Adipose tissue (tissue), 3 donors: ENCODE measurements around the gene VDAC1. TPM values are rescaled to one million over a fixed set of nuclear protein-coding genes. Genes with fewer than 3 reads are reported as not detected.
"Not testable (repeated sequence)": the region's sequence is repeated elsewhere in the genome, so short reads cannot be mapped to it uniquely, and the experiment has no call there.

Source experiments
- H3K27ac ChIP-seq: one replicate; pipeline ENCODE4 v1.5.1; 2013; ENCODE audit warnings: low read depth, low read length
- WGBS, 3 donors: extraction: QIAGEN DNeasy Blood & Tissue Kit; methylation state at CpG; one replicate each; pipeline ENCODE4 v1.1.7; 2013; 5-methylcytosine and 5-hydroxymethylcytosine counted together
- polyA plus RNA-seq, 3 donors: library from polyadenylated mRNA; stranded (reverse); fragments of 200-250 nt; gene quantifications; one replicate each; pipeline ENCODE4 v1.2.3, GENCODE V29; 2013
- donor health status: healthy with polysubstance abuse.
- donor health status: Bipolar disorder and iron deficiency.
- donor health status: healthy.

VDAC1 gene
- polyA plus RNA-seq = 100 to 1,000 TPM in 2 of 3 donors, 10 to 100 TPM in 1; 69.3 to 134 (median 121) TPM

DNA sequence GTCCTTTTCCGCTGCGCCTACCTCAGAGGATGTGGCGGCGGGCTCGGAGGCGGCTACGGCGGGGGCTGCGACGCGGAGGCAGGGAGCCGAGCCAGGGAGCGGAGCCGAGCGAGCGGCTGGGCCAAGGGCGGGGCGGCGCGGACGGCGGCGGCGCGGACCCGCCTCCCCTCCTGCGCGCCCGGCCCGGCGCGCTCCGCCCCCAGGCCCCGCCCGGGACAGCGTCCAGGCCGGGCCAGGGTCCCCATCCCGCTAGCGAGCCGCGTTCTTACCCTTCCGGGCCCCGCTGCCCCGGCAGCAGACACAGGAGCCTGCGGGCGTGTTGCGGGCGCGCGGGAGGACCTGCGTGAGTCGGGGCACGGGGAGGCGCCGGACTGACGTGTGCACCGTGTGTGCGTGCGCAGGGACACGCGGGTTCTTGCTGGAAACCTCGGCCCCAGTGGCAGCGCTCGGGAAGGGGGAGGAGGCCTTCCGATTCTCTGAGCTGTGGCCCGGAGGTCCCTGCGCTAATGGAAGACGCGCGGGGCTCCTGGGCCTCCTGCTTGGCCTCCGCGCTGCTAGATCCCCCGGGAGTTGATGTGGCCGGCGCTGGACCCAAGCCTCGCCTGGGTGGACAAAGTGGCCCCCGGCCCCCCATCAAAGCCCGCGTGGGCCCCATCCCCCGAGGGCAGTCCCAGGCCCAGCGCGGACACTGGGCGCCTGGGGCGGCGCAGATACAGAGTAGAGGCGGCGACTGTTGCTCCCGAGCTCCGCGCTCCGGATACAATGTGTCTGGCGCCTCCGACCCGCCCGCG lies at the start of gene VDAC1:
VDAC1 (minus strand) TSS at position 350 of the 791 bp plus-strand sequence. CDS start 11,963 bp downstream, outside the sequence.
- peak within 1 kb of the TSS; percentile 95 for H3K27ac ChIP-seq
- WGBS, 3 donors = 0% methylated on average over 70 to 96 of the region's 96 CpGs

GRCh38 chr5:134053840-134054338 lies 49.1 kb upstream of the VDAC1 start:
- H3K27ac ChIP-seq = no peak overlapping the region

GRCh38 chr5:134053314-134053839 lies 48.6 kb upstream of the VDAC1 start:
- WGBS, 3 donors = 62 to 79% (median 71%) methylated on average over 8 of the region's 8 CpGs
- H3K27ac ChIP-seq = no peak overlapping the region

More at GRCh38 chr5:134053840-134054338, 49.1 kb upstream of the VDAC1 start:
- WGBS, 3 donors = 40 to 48% (median 42%) methylated on average over 5 of the region's 5 CpGs

GRCh38 chr5:134051305-134051704 lies 46.5 kb upstream of the VDAC1 start:
- WGBS, 3 donors = 69 to 89% (median 88%) methylated on average over 2 of the region's 2 CpGs
- no peak overlapping the region for H3K27ac ChIP-seq

DNA sequence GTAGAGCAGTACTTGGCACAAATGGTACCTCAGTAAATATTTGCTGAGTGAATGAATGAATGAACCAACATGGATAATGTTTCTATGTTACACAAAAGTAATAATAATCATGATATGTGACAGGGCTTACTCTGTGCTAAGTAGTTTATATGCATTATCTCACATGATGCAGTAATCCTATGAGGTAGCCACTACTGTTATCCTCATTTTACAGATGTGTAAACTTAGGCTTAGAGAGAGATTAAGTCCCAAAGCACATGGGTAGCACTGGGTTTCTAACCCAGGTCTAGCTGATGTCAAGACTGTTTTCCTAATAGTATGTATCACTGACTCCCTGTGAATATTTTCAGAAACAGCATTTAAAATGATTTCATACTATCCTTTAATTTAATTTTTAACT lies 44.1 kb upstream of the VDAC1 start:
- no peak overlapping the region for H3K27ac ChIP-seq

- H3K27ac ChIP-seq = no peak overlapping the region
- WGBS, 3 donors = 89 to 92% (median 92%) methylated on average over 8 of the region's 8 CpGs
Observed at GRCh38 chr5:134047687-134048056, 42.9 kb upstream of the VDAC1 start.

- WGBS, 3 donors = 78 to 84% (median 83%) methylated on average over 6 of the region's 6 CpGs
Observed at GRCh38 chr5:134046801-134047686, 42.3 kb upstream of the VDAC1 start.

DNA sequence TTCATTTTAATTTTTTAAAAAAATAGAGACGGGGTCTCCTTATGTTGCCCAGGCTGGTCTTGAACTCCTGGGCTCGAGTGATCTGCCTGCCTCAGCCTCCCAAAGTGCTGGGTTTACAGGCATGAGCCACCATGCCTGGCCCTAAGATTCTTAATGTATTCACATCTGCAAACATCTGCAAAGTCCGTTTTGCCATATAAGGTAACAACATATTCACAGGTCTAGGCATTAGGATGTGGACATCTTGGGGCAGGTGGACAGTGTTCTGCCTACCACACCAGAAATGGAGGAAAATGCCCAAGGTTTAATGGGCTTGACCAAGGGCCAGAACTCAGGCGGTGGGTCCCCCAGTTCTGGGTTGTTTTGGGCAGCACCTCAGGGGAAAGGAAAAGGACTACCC lies 41.6 kb upstream of the VDAC1 start:
- no peak overlapping the region for H3K27ac ChIP-seq
- 87 to 90% (median 89%) methylated on average over 4 of the region's 4 CpGs for WGBS, 3 donors

More at GRCh38 chr5:134046801-134047686, 42.3 kb upstream of the VDAC1 start:
- H3K27ac ChIP-seq = no peak overlapping the region

GRCh38 chr5:134043793-134044792 lies 39.3 kb upstream of the VDAC1 start:
- WGBS, 3 donors = 82 to 83% (median 82%) methylated on average over 18 of the region's 18 CpGs
- no peak overlapping the region for H3K27ac ChIP-seq

- no peak overlapping the region for H3K27ac ChIP-seq
- 83 to 88% (median 83%) methylated on average over 11 of the region's 11 CpGs for WGBS, 3 donors
Observed at GRCh38 chr5:134041570-134042411, 37.0 kb upstream of the VDAC1 start.

- H3K27ac ChIP-seq = no peak overlapping the region
Observed at GRCh38 chr5:134038138-134038537, 33.4 kb upstream of the VDAC1 start.

GRCh38 chr5:134037160-134037559 lies 32.4 kb upstream of the VDAC1 start:
- H3K27ac ChIP-seq = no peak overlapping the region
- 22 to 67% (median 55%) methylated on average over 2 of the region's 2 CpGs for WGBS, 3 donors

More at GRCh38 chr5:134038138-134038537, 33.4 kb upstream of the VDAC1 start:
- 68 to 81% (median 76%) methylated on average over 3 of the region's 3 CpGs for WGBS, 3 donors

GRCh38 chr5:134034326-134034725 lies 29.6 kb upstream of the VDAC1 start:
- 89% methylated on average over 18 of the region's 18 CpGs for WGBS, 3 donors
- no peak overlapping the region for H3K27ac ChIP-seq

GRCh38 chr5:134030303-134030964 lies 25.7 kb upstream of the VDAC1 start:
- not testable (repeated sequence) for H3K27ac ChIP-seq
- WGBS, 3 donors = 87 to 96% (median 92%) methylated on average over 4 of the region's 4 CpGs

DNA sequence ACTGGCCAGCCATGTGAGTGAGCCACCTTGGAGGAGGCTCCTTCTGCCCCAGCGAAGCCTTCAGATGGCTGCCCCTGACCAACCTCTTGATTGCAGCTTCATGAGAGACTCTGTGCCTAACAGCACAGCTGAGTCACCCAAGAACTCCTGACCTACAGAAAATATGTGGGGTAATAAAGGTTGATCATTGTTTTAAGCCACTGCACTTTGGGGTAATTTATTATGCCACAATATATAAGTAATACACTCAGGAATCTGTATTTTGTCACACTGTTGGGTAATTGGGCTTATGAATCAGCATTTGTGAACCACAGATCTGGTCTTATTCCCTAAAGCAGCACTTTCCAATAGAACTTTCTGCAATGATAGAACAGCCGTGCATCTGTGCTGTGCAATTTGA lies 24.4 kb upstream of the VDAC1 start:
- H3K27ac ChIP-seq = no peak overlapping the region
- WGBS, 3 donors = 88 to 97% (median 90%) methylated on average over 2 of the region's 2 CpGs

DNA sequence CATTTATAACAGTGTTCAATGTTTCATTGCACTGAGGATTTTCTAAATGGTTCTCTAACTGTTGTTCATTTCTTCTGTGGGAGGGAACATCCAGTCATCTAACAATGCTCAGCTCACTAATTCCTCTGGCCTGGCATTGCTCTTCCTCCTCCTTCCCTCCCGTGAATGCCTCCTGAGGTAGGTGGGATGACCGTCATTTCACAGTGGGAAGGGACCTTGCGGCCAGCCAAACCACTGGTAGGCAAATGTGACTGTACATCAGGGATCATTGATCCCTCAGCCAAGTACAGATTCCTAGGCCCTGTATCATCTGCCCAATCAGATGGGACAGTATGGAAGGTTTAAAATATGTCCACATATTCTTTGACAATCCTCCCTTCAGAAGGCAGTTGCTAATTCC lies 23.7 kb upstream of the VDAC1 start:
- 95 to 97% (median 96%) methylated on average over 3 of the region's 3 CpGs for WGBS, 3 donors
- H3K27ac ChIP-seq = no peak overlapping the region

DNA sequence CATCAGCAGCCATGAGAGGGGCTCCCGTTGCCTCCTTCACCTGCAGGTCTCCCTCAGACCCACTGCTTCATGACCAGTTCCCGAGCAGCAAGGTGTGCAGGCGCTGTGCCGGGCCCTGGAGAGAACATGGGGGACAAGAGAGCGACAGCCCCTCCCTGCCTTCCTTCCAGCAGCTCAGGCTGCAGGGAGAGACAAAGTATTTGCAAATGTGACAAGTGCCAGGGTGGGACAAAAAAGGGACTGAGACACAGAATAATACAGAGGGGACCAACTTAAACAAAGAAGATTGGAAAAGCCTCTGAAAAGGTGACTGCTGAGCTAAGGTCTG lies 22.5 kb upstream of the VDAC1 start:
- H3K27ac ChIP-seq = no peak overlapping the region
- WGBS, 3 donors = 87 to 93% (median 90%) methylated on average over 5 of the region's 5 CpGs
